GM19099 (cell line): Measurements from ENCODE around the gene GABBR2.

Source experiments
- POLR2A ChIP-seq: IDR thresholded peaks from 3 replicates; pipeline ENCODE4 v1.6.1; 2011; ENCODE audit warnings: low read depth; ENCODE audit not compliant: insufficient read length; ENCODE audit errors: extremely low read depth

GABBR2 gene

DNA sequence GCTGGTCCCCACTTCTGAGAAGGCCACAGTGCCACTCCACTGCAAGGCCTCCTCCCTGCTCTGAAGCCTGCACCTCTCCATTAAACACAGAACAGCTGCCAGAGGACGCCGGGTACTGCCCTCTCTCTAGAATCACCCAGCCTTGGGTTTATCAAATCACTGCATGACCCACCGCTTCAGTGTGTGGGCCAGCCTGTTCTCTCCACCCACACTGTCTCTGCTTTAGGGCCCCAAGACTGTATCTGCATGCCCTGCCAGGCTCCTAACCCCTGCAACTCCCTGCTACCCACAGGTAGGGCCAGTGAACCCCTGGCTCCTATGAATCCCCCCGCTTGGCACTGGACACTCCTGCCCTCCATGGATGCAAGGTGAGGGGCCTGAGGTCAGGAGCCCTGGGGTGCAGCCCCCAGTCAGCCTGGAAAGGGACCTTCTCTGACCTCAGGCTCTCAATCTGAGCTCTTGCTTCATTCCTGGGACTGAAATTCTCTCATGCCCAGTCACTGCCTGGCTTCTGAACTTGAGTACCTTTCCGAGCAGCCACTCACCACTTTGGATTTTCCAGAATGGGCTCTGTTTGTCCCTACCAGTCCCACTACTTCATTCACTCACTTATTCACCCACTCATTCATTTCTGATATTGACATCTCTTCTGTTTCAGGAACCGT, 206.3 kb downstream of the GABBR2 start:
- TF ChIP-seq POLR2A: no peak

DNA sequence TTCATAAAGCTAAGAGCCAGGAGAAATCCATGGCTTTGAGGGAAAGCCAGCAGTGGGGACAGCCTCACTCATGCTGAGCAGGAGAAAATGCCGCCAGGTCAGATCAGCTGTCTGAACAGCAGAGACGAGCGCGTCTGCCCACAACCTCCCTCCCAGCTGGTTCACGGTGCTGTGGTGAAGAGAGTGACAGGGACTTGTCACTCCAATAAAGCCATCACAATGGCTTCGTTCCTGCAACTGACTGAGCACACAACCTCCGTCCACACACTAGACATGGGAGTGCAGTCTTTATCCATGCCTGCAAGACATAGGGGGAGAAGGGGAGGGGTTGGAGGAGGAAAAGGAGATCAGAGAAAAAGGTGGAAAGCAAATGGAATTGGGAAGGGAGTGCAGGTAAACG, 206.9 kb downstream of the GABBR2 start:
- TF ChIP-seq POLR2A: no peak

DNA sequence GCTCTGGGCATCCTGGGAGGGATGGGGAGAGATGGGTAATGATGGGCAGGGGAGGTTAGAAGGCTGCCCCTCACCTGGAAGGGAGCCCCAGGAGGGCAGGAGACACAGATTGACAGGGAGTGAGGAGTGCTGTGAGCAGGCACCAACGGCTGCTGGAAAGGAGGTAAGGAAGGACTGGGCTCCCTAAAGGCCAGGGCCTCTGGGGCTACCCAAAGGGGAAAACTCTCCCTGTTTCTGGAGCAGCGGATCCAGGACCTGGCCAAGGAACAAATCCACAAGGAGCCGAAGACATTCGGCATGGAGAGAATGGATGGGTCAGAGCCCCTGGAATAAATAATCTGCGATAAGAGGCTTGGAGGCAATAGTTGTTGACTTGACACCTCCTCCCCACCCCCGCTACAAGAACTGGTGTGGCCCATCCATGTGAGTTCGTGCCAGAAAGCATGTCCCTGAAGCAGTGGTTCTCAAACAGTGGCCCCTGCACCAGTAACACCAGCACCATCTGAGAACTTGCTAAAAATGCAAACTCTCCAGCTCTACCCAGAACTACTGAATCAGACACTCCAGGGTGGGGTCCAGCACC, 208.3 kb downstream of the GABBR2 start:
- TF ChIP-seq POLR2A: no peak

DNA sequence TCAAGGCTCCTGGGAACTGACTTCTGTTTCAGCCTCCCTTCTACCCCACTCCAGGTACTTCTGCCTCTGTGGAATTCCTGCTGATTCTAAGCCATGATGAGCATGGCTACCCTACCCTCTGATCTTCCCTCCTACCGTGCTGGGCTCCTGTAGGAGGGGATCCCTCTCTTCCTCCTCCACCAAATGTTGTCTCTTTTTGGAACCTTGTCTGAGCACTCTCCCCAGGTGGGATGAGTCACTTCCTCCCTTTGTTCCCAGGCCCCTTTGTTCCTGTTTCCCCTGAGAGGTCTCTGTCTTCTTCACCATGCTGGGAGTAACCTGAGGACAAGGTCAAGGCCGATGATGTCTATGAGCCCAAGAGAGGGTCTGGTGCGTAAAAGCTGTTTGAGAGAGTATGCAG, 213.2 kb downstream of the GABBR2 start:
- TF ChIP-seq POLR2A: no peak

DNA sequence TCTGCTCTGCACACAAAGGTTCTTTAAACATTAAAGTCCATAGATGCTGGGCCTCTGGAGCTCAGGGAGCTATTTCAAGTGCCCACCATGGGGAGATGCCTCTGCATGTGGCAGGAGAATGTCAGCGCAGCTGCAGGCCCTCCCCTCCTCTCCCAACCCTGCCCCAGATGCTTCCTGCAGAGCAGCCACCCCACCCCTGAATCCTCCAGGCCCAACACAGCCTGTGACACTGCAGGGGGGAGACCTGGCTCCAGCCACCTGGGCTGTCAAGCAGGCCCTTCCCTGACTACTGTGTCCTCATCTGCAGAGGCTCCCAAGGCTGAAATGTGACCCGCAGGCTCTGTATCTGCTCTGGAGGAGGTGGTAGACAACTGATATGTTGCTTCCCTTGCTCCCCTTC, 213.9 kb downstream of the GABBR2 start:
- TF ChIP-seq POLR2A: no peak

DNA sequence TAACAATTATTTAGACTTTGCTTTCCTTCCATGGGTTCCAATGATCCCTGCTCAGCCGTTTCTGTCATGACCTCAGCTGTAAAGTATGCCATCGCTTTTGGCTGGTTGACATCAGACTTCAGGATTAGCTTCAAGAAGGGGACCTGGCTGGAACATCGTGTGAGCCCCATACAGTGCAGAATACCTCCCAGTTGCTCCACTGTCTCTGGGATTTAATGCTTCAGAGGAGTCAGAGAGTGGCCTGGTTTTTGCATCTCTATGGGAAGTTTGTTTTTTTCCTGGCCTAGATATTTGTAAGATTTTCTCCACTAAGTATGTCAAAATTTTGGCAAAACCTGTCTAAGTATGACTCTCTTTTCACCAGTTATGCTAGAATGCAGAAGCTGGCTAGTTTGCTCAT, 216.9 kb downstream of the GABBR2 start:
- no peak for TF ChIP-seq POLR2A

DNA sequence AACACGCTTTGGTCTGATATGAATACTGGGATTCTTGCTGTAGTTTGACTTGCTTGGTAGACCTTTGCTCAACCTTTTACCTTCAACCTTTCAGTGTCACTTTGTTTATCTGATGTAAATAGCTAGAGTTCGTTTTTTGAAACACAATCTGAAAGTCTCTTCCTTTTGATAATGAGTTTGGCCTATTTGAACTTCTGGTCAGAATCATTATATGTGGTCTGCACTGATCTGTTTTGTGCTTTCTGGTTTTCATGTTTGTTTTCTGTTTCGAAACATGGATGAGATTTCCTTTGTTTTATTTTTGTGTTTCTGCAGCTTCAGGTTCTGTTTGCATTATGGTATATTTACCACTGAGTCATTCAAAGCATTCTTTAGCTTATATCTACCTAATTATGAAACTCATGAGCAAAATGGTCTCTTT, 217.5 kb downstream of the GABBR2 start:
- TF ChIP-seq POLR2A: no peak

DNA sequence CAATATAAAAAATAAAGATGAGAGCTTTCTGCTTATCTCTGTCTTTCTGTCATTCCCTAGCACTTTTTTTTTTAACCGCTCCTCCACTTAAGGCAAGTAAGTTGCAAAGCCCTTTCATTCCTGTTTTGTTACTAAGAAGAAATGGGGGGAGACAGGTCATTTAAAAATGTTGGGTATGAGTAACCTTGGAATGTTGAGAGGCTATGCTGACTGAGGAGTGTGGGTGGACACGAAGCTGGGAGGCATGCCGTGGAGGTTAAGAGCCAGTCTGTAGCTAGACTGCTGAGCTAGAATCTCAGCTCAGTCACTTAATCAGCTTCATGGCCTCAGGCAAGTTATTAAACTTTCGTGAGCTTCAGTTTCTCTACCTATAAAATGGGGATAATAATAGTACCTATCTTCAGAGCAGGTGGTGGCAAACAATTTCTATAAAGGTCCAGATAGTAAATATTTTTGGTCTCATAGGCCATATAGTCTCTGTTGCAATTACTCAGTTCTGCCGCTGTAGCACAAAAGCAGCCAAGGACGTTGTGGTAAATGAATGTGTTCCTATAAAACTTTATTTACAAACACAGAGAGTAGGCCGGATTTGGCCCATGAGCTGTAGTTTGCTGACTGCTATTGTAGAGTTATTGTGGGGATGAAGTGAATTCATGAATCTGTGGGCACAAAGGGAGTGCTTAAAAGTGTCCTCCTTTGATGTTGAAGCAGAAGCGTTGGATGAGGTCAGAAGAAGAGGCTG, 220.0 kb downstream of the GABBR2 start:
- no peak for TF ChIP-seq POLR2A

DNA sequence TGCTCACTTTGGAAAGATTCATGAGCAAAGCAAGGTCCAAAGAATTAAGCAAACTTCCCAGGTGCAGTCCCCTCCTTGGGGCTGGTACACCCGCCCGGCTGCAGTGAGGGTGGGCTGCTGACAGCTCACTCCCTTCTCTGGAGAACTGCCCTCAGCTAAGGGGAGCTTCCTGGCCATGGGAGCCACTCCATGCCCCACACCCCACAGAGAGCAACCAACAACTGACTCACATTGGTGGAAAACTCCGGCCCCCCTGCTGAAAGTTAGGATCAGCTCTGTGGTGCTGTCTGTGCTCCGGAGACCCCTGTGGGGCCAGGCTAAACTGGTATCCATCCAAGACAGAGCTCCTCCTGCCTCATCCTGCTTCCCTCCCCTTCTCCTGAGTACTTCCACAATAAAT, 223.0 kb downstream of the GABBR2 start:
- TF ChIP-seq POLR2A: no peak

DNA sequence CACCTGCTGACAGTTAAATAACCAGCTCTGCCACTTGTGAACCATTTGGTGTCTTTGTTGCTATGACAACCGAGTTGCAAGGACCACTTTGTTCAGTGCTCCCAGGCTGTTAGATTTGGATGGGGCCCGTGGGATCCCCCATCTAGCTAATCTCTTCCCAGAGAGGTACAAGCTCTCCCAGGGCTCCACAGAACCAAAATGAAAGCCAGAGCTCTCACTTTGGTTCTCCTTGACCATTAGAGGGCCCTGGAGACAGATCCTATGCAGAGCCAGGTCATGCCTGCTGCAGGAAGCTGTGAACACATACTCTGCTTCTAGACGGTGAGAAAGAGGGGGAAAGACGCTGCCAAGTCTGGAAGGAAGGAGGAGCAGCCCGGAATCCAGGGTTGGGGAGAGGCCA, 224.6 kb downstream of the GABBR2 start:
- TF ChIP-seq POLR2A: no peak

DNA sequence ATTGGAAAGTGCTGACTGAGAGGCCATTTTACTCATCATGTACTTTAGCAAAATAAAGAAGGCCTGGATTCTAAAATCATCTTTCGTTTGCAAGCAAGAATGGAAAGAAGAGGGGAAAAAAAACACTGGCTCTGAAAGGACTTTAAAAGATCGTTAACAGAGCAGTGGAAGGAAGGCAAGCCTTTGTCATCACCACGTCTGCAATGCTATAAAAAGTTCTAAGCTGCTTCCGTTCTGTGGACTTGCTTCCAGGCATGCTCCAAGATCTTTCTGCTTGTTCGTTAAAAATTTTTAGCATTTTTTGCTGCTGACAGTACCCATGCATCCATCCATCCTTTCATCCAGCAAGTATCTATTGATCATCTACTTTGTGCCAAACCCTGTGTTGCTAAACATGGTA, 226.5 kb downstream of the GABBR2 start:
- TF ChIP-seq POLR2A: no peak

DNA sequence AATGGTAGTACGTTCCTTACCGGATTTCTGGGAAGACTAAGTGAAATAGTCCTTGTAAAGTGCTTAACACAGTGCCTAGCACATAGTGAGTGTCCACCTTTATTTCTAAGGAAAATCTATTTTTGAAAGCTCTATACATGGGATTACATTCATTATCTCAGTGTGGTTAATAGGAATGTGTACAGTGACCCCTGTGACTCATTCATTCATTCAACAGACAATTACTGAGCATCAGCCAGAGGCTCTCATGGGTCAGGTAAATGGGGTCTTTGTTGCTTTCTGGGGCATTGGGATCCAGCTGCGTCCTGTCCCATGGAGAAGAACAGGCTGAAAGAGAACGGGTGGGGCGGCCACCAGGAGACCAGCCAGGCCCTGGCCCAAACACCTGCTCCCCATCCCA, 227.1 kb downstream of the GABBR2 start:
- TF ChIP-seq POLR2A: no peak

DNA sequence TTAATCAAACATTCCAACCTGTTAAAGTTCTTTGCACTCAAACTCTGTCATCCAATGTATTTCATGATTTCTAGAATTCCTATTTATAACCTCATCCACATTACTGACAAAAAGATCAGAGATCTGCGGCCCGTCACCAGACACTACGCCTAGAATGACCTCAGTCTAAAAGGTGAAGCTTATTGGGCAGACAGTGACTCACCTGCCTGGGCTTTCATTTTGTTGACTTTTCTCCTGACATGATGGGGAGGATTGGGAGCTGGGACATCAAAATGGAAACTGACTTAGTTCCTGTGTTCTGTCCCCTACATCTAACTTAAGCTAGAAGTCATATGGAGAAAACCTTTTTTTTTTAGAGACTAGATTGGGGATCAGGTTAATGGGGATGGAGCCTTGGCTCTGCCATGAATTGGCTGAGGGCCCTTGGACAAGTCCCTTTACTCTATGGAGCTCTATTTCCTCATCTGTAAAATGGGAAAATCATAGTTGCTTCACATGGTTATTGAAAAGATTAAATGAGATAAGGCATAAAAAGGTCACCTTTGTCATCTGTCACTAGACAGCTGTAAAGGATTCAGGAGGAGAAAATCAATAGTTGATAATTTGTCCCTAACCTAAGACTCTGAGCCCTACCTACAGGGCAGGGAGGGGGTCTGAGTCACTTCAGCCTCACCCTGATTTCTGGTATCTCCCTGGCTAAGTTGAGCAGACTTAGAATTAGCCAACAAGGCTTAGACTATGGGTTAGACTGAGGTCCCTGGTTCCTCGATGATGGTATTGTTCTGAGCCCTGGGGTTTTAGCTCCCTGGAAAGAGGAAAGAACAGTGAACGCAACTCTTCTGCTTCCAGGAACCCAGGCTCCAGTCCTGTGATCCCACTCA, 228.5 kb downstream of the GABBR2 start:
- no peak for TF ChIP-seq POLR2A

DNA sequence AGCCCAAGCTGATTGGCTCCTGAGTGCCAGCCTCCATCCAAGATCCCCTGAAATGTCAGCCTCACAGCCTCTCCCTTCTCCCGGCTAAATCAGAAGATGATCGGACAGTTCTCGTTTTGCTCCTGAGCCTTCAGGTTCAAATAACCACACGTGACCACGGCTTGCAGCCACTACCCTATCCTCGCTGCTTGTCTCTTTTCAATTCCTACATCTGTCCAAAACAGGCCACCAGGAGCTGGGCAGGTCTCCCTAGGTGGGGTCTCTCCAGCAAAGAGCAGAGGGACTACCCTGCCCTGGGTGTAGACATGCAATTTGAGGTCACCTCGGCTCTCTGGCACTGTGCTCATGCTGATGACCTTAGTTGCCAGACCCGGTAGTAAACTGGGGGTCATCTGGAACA, 229.3 kb downstream of the GABBR2 start:
- no peak for TF ChIP-seq POLR2A

DNA sequence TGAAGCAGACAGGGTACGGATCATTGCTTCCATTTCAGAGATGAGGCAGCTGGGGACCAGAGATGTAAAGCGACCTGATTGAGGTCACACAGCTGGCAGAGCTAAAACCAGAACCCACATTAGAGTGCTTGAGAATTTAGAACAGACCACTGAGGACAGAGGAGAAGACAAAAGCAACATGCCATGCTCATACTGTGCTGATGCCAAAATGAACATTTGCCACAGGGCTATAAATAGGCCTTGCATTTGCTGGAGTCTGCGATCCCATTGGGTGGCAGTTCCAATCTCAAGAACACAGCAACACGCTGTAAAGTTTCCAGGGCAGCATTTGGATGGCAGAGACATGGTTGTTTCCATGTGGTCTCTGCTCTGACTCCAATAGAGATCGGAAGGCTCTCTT, 230.9 kb downstream of the GABBR2 start:
- no peak for TF ChIP-seq POLR2A
